Hematopoietic multipotent progenitor cell treated with erythropoietin and hydrocortisone succinate and interleukin-3 and kit ligand, for 8 days (in vitro differentiated cells): Measurements from ENCODE around the gene IFNW1.
"Not testable (repeated sequence)": the region's sequence is repeated elsewhere in the genome, so short reads cannot be mapped to it uniquely, and the experiment has no call there.

Experiments used
- DNase-seq: peaks from one replicate; pipeline ENCODE4 v3.0.0-alpha.2; 2015

IFNW1 gene

GRCh38 chr9:21141427-21141882, at the start of gene IFNW1:
TSS of gene IFNW1 (minus strand) at chr9:21141832. CDS start at chr9:21141570, 262 bp downstream.
- DNase-seq: no peak

- not testable (repeated sequence) for DNase-seq
These were observed 45.9 kb upstream of the IFNW1 start, which contains the start of gene IFNA4 for GRCh38 chr9:21187487-21187886. TSS of gene IFNA4 (minus strand) at chr9:21187587. CDS start at chr9:21187531, 56 bp downstream.

GRCh38 chr9:21182810-21183736, 41.4 kb upstream of the IFNW1 start:
- peak; percentile 50 for DNase-seq

DNA sequence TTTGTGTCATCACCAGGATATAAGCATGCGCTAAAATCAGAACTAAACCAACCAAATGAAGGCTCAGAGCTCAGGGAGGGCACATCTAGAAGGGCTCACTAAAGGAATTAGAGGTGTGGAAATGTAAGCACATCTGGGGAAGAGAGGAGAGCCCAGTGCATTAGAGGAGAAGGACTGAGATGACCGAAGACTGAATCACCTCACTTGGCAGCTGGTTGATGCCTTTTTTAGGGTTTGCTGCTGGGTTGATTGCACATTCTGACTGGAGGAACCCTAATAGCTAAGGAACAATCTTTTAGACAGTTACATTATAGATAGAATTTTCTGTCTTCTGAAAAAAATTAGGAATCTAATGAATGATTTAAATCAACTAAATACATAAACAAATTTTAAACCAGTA, 33.0 kb upstream of the IFNW1 start:
- DNase-seq: no peak

DNA sequence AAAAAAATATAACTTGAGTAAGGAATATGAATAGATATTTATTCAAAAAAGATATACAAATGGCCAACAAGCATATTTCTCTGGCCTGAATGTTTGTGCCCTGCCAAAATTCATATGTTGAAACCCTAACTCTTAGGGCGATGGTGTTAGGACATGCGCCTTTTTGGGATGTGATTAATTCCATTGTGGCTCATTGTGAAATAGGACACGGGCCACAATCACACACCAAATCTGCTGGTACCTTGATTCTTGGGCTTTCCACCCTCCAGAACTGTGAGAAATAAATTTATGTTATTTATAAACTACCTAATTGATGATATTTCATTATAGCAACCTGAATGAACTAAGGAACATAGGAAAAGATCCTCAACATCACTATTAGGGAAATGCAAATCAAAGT, 30.5 kb upstream of the IFNW1 start:
- DNase-seq: no peak

DNA sequence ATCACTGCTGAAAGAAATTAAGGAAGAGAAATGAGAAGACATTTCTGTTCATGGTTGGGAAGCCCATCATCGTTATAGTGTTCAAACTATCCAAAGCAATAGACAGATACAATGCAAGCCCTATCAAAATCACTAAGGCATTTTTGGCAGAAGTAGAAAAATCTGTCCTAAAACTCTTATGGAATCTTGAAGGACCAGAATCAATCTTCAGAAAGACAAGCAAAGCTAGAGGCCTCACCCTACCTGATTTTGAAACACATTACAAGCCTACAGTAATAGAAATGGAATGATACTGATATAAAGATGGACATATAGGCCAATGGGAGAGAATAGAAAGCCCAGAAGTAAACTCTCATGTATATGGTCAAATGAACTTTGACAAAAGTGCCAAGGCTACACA, 29.7 kb upstream of the IFNW1 start:
- no peak for DNase-seq

- DNase-seq: not testable (repeated sequence)
These were observed 24.9 kb upstream of the IFNW1 start, which contains the start of gene IFNA21 for GRCh38 chr9:21166560-21166959. TSS of gene IFNA21 (minus strand) at chr9:21166660. CDS start at chr9:21166612, 48 bp downstream.

DNA sequence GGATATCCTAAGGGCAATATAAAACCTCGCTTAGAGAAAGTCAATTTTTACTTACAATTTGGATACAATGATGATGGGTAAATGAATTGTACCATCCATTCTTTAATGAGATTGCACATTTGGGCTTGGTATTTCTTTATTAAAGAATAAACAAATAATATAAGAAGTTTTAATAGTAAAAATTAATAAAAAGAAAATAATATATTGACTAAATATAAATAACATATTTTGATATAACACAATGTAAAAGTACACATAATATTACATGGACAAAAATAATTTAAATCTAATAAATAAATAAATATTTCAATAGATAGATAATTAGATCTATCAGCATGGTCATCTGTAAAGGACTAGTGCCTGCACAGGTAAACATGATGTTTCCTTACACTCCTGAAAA, 23.9 kb upstream of the IFNW1 start:
- no peak for DNase-seq

DNA sequence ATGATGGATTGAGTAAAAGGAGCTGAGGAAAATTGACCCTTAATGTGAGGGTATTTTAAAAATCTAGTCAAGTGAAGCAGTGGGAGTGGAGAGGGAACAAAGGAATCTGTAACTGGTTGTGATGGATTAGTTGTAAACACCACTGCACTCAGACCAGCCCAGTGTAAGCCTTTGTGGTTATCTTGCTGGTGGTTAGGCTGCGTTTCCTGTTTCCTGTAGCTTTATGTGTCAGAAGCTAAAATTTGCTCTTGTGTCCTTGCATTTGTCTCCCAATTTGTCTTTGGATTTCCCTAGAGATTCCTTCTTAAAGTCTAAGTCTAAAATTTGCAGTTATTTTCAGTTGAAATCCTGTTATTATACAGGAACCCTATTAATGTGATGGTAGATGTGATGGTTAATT, 18.5 kb upstream of the IFNW1 start:
- DNase-seq: peak; percentile 41

- DNase-seq: no peak
These were observed 13.9 kb upstream of the IFNW1 start for GRCh38 chr9:21155501-21155900.

DNA sequence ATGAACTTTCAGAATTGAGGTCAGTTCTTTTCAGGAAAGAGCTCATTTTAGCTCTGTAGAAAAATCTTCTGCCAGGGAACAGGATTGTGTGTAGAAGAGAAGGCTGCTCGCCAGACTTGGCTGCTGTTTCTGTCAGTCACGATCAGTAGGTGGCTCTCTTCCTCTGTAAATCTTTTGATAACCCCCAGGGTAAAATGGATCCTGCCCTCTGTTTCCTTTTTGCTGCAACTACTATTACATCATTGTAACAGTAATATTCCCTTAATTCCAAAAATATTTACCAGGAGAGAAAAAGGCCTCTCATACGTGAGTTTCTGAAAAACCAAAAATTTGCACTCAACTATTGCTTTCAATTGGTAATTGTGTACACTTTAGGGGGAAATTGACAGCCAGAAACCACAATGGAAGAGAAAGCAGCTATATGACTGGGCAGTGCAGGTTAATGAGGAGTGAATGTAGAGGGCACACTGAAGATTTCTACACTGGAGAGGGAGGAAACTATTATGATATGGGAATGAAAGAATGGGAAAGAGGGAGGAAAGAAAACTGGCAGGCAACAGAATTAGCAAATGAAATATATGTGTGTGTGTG, 12.5 kb upstream of the IFNW1 start:
- peak; percentile 44 for DNase-seq

GRCh38 chr9:21153336-21154017, 11.8 kb upstream of the IFNW1 start:
- DNase-seq: no peak

DNA sequence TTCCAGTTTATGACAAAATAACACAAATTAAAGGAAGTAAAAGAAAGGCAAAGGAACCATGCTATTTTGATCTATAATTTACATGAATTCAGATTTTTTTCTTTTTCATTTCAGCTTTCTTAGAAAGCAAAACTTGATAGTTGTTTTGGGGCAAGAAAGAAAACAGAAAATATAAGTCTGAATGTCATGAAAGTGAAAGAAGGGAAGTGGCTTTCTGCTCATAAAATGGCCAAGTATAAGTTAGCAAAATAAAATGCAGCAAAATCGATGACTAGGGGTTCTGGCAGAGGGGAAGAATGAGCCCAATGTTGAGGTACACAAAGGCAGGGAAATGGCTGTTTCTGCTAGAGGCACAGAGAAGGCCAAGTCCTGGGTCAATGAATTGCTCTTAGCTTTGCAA, 3.0 kb upstream of the IFNW1 start:
- DNase-seq: no peak

DNA sequence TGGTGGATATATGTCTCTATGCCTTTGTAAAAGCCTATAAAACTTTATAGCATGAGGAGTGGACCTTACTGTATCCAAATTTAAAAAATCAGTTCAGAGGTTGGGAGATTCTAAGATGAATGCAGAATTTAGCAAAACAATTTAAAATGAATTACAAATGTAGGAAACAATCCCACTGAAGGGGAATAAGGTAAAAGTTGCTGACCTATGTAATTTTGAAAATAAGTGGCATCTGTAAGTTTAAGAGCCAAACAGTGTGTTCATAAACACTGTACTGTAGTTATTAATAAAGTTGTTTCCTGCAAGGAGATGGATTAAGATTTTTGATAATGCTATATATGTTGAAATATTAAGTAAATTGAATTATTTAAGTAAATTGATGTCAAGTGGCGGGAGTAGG, 4.6 kb downstream of the IFNW1 start:
- no peak for DNase-seq

- no peak for DNase-seq
These were observed 5.9 kb downstream of the IFNW1 start for GRCh38 chr9:21135736-21136135.

DNA sequence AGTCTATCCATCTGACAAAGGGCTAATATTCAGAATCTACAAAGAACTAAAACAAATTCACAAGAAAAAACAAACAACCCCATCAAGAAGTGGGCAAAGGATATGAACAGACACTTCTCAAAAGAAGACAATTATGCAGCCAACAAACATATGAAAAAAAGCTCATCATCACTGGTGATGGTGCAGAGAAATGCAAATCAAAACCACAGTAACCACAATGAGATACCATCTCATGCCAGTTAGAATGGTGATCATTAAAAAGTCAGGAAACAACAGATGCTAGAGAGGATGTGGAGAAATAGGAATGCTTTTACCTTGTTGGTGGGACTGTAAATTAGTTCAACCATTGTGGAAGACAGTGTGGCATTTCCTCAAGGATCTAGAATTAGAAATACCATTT, 13.4 kb downstream of the IFNW1 start:
- DNase-seq: not testable (repeated sequence)

GRCh38 chr9:21121595-21122251, 19.9 kb downstream of the IFNW1 start:
- no peak for DNase-seq

DNA sequence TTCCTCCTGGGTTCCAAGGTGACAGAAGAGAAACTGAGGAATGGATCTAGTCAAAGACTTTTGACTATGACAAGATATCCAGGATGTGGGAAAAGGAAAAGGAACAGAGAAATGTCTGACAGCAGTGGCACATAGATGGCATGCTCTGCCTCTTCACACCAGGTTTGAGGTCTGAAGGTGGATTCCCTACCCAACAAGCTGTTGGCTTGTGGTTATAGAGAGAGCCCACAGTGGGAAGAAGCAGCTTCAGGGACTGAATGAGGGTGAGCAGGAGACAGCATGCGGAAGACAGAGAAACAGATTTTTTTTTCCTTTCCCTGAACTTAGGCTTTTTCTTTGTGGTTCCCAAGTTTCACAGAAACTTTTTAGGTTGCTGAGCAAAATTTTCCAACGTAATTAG, 20.6 kb downstream of the IFNW1 start:
- no peak for DNase-seq

- peak; percentile 67 for DNase-seq
These were observed 22.4 kb downstream of the IFNW1 start for GRCh38 chr9:21119093-21119770.

GRCh38 chr9:21114311-21114710, 27.3 kb downstream of the IFNW1 start:
- no peak for DNase-seq

- peak; percentile 86 for DNase-seq
These were observed 30.7 kb downstream of the IFNW1 start for GRCh38 chr9:21110708-21111576.
